Smooth muscle cell (in vitro differentiated cells): ENCODE measurements around the gene TMEM63C. TPM values are rescaled to one million over a fixed set of nuclear protein-coding genes. Genes with fewer than 3 reads are reported as not detected.

Experiments
- DNase-seq: peaks from one replicate; lab custom pipeline; 2025; ENCODE audit not compliant: unreplicated experiment; lab: John Stamatoyannopoulos, UW
- H2AFZ ChIP-seq: fragments of 200-600 bp; sonication (generic); 2 replicates; pipeline ENCODE4 v1.6.0; 2016; ENCODE audit warnings: antibody characterized with exemption, low read depth, mild to moderate bottlenecking
- H3F3A ChIP-seq: fragments of 200-600 bp; sonication (generic); 2 replicates; pipeline ENCODE4 v1.6.0; 2017; ENCODE audit warnings: antibody characterized with exemption, low read depth
- H3K27ac ChIP-seq: fragments of 200-600 bp; sonication (generic); 2 replicates; pipeline ENCODE4 v1.5.1; 2016; ENCODE audit warnings: low read depth, mild to moderate bottlenecking
- H3K27me3 ChIP-seq: fragments of 200-600 bp; sonication (generic); 2 replicates; pipeline ENCODE4 v1.6.1; 2016; ENCODE audit warnings: low read depth, mild to moderate bottlenecking
- H3K36me3 ChIP-seq: fragments of 200-600 bp; sonication (generic); 2 replicates; pipeline ENCODE4 v1.5.1; 2016; ENCODE audit warnings: low read depth
- H3K4me1 ChIP-seq: fragments of 200-600 bp; sonication (generic); 2 replicates; pipeline ENCODE4 v1.5.1; 2016; ENCODE audit warnings: low read depth
- H3K4me2 ChIP-seq: fragments of 200-600 bp; sonication (generic); 2 replicates; pipeline ENCODE4 v1.6.0; 2016; ENCODE audit warnings: mild to moderate bottlenecking
- H3K4me3 ChIP-seq: fragments of 200-600 bp; sonication (generic); 2 replicates; pipeline ENCODE4 v1.5.1; 2016; ENCODE audit warnings: mild to moderate bottlenecking
- H3K79me2 ChIP-seq: fragments of 200-600 bp; sonication (generic); 2 replicates; pipeline ENCODE4 v1.6.0; 2016; ENCODE audit warnings: low read depth, mild to moderate bottlenecking
- H3K9ac ChIP-seq: fragments of 200-600 bp; sonication (generic); 2 replicates; pipeline ENCODE4 v1.6.0; 2016; ENCODE audit warnings: low read depth
- H3K9me3 ChIP-seq: fragments of 200-600 bp; sonication (generic); replicated peaks from 2 replicates; pipeline ENCODE4 v1.5.1; 2016; ENCODE audit warnings: low read depth
- H4K20me1 ChIP-seq: fragments of 200-600 bp; sonication (generic); 2 replicates; pipeline ENCODE4 v1.6.0; 2016; ENCODE audit warnings: low read depth
- CTCF ChIP-seq: fragments of 200-600 bp; sonication (generic); IDR thresholded peaks from 2 replicates; pipeline ENCODE4 v1.5.1; 2017; ENCODE audit warnings: borderline replicate concordance, mild to moderate bottlenecking, antibody characterized with exemption; ENCODE audit not compliant: insufficient read depth, poor library complexity, severe bottlenecking
- WGBS: methylation state at CpG from one replicate; pipeline ENCODE4 v1.1.7; 2016; ENCODE audit warnings: low lambda C conversion rate; 5-methylcytosine and 5-hydroxymethylcytosine counted together
- polyA plus RNA-seq: library from polyadenylated mRNA; unstranded; fragments of >200 nt; fragmentation: Nextera tagmentation; extraction: Ambion mirVana; gene quantifications from 2 replicates; pipeline ENCODE4 v1.2.1, GENCODE V29; 2016
- total RNA-seq: library from RNA; depleted of rRNA; stranded (reverse); fragments of >200 nt; gene quantifications from 2 replicates; pipeline ENCODE4 v1.2.3, GENCODE V29; 2014

Gene TMEM63C
- total and polyA plus RNA-seq, 2 experiments from 2014 or later: 4.3 to 7.7 TPM

GRCh38 chr14:77275041-77275580 is 93.5 kb downstream of the TMEM63C start:
- Histone ChIP-seq H3K79me2 (no peaks in the 10 kb centered on the region), H2AFZ (no peak overlapping the region), H3K4me1 (no peaks in the 10 kb centered on the region), H3K36me3 (no peaks in the 10 kb centered on the region), H3K9ac (no peak overlapping the region), H3K4me2 (no peak overlapping the region), H3K27ac (no peak overlapping the region), H4K20me1 (no peaks in the 10 kb centered on the region), H3K9me3 (no peaks in the 10 kb centered on the region), H3K27me3 (peaks cover 30% of the 10 kb centered on the region), H3F3A (no peaks in the 10 kb centered on the region), H3K4me3 (no peak overlapping the region)
- WGBS: 90% methylated on average over 5 of the region's 5 CpGs
- no peak for TF ChIP-seq CTCF
- DNase-seq: no peak

GRCh38 chr14:77275601-77276017 is 94.0 kb downstream of the TMEM63C start:
- H3K79me2 ChIP-seq: no peaks in the 10 kb centered on the region
- H3K4me1 ChIP-seq: no peaks in the 10 kb centered on the region
- H3K27me3 ChIP-seq: peaks cover 25% of the 10 kb centered on the region
- no peak overlapping the region for H2AFZ ChIP-seq
- H4K20me1 ChIP-seq: no peaks in the 10 kb centered on the region
- no peak overlapping the region for H3K27ac ChIP-seq
- no peaks in the 10 kb centered on the region for H3K9me3 ChIP-seq
- no peak overlapping the region for H3K4me2 ChIP-seq
- DNase-seq: no peak
- TF ChIP-seq CTCF: no peak
- 80% methylated on average over 8 of the region's 8 CpGs for WGBS
- H3F3A ChIP-seq: no peaks in the 10 kb centered on the region
- H3K36me3 ChIP-seq: no peaks in the 10 kb centered on the region
- H3K4me3 ChIP-seq: no peak overlapping the region
- no peak overlapping the region for H3K9ac ChIP-seq

- H3K4me3 ChIP-seq: no peak overlapping the region
- H2AFZ ChIP-seq: no peak overlapping the region
- H3K4me2 ChIP-seq: no peak overlapping the region
- H4K20me1 ChIP-seq: no peaks in the 10 kb centered on the region
- no peak overlapping the region for H3K27ac ChIP-seq
- DNase-seq: no peak
- H3F3A ChIP-seq: no peaks in the 10 kb centered on the region
- no peak overlapping the region for H3K9ac ChIP-seq
- WGBS: 90% methylated on average over 15 of the region's 15 CpGs
- TF ChIP-seq CTCF: no peak
- no peaks in the 10 kb centered on the region for H3K36me3 ChIP-seq
- H3K9me3 ChIP-seq: no peaks in the 10 kb centered on the region
- no peaks in the 10 kb centered on the region for H3K4me1 ChIP-seq
- H3K27me3 ChIP-seq: peaks cover 17% of the 10 kb centered on the region
- no peaks in the 10 kb centered on the region for H3K79me2 ChIP-seq
Observed at GRCh38 chr14:77276295-77276935, 94.8 kb downstream of the TMEM63C start.

GRCh38 chr14:77276959-77277358 is 95.4 kb downstream of the TMEM63C start:
- no peaks in the 10 kb centered on the region for H3K79me2 ChIP-seq
- no peak overlapping the region for H2AFZ ChIP-seq
- no peaks in the 10 kb centered on the region for H3K36me3 ChIP-seq
- no peak overlapping the region for H3K4me2 ChIP-seq
- DNase-seq: no peak
- H3K4me3 ChIP-seq: no peak overlapping the region
- 96% methylated on average over 12 of the region's 12 CpGs for WGBS
- TF ChIP-seq CTCF: no peak
- no peaks in the 10 kb centered on the region for H3F3A ChIP-seq
- H3K4me1 ChIP-seq: no peaks in the 10 kb centered on the region
- no peaks in the 10 kb centered on the region for H3K9me3 ChIP-seq
- H3K9ac ChIP-seq: no peak overlapping the region
- H3K27ac ChIP-seq: no peak overlapping the region
- no peaks in the 10 kb centered on the region for H4K20me1 ChIP-seq
- H3K27me3 ChIP-seq: peaks cover 12% of the 10 kb centered on the region
